Activated naive CD4-positive, alpha-beta T cell treated with anti-CD3 and anti-CD28 coated beads, Interleukin-2, amount 50 U/mL, for 72 hours (primary cell): Measurements from ENCODE around the gene BRPF1. TPM values are rescaled to one million over a fixed set of nuclear protein-coding genes. Genes with fewer than 3 reads are reported as not detected.

ENCODE experiments used
- ATAC-seq, 2 donors: fragments of 150-1000 bp; cut with Tn5 transposase; 2 replicates each; pipeline ENCODE4 v1.10.0; 2021; ENCODE audit warnings: mild to moderate bottlenecking in 2 of 2, moderate library complexity in 2 of 2
- DNase-seq, 2 donors: peaks; one replicate each; pipeline ENCODE4 v3.0.0; 2021 to 2022; ENCODE audit warnings: low spot score in 2 of 2
- H3K27ac Mint-ChIP-seq, 2 donors: one replicate each; pipeline ENCODE4 v1.8.0; 2022; ENCODE audit warnings: mild to moderate bottlenecking in 2 of 2, mixed read lengths in 2 of 2
- H3K36me3 Mint-ChIP-seq, 2 donors: one replicate each; pipeline ENCODE4 v1.8.0; 2022; ENCODE audit warnings: mixed read lengths in 2 of 2
- H3K9me3 Mint-ChIP-seq, 2 donors: one replicate each; pipeline ENCODE4 v1.8.0; 2022; ENCODE audit warnings: mixed read lengths in 2 of 2
- total RNA-seq, 2 donors: library from RNA; stranded (reverse); gene quantifications; one replicate each; pipeline ENCODE4 v1.2.3, GENCODE V29; 2022

The BRPF1 gene
- total RNA-seq, 2 donors from 2014 or later, result 24.3 to 37.0 TPM

DNA sequence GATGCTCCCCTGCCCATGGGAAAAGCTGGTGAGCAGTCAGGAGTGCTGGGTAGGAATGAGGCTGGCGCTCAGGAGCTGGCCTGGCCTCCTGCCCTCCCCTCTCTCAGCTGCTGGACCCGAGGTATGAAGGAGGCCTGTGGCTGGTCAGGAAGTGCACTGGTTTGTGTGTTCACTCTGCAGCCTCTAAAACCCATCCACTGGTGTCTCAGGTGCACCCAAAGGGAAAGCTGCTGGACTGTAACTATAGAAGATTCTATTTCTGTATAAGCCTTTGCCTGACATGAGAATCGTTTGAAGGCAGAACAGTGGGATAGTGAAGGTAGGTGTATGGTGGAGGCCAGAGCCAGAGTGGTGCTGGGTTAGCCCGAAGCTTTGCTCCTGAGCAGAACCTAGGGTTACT, 33.6 kb upstream of the BRPF1 start:
- Mint-ChIP-seq H3K9me3 (no peaks in the 10 kb centered on the region), H3K27ac (no peak overlapping the region), H3K36me3 (peaks cover 0 to 6% of the 10 kb centered on the region in 2 donors)
- DNase-seq, result no peak
- no peak for ATAC-seq

DNA sequence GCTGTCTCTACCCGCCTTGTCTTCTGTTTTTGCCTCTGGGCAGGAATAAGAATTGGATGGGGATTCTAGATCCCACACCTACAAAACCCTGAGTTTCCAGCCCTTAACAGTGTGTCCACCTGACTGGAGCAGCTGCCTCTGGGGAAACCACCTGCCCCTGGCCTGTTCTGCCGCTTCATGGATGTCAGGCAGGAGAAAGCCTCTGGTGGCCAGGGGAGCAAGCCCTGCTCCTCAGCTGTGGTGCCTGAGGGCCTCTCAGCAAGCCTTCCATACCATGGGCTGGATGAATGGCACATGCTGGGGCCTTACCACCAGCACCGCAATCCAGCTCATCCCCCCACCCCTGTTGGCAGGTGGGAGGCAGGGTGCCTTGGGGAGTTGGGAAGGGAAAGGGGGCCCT, 33.2 kb upstream of the BRPF1 start:
- DNase-seq (no peak), ATAC-seq (no peak)
- no peak overlapping the region for H3K27ac Mint-ChIP-seq
- peaks cover 0 to 10% of the 10 kb centered on the region in 2 donors for H3K36me3 Mint-ChIP-seq
- no peaks in the 10 kb centered on the region for H3K9me3 Mint-ChIP-seq

GRCh38 chr3:9700536-9700935, 31.0 kb upstream of the BRPF1 start:
- Mint-ChIP-seq H3K9me3 (no peaks in the 10 kb centered on the region), H3K36me3 (peaks cover 0 to 6% of the 10 kb centered on the region in 2 donors), H3K27ac (no peak overlapping the region)
- no peak for ATAC-seq
- DNase-seq, result no peak

GRCh38 chr3:9701006-9701405, 30.5 kb upstream of the BRPF1 start:
- no peak for DNase-seq
- no peak overlapping the region for H3K27ac Mint-ChIP-seq
- H3K9me3 Mint-ChIP-seq, result no peaks in the 10 kb centered on the region
- ATAC-seq, result no peak
- H3K36me3 Mint-ChIP-seq, result peaks cover 0 to 7% of the 10 kb centered on the region in 2 donors

DNA sequence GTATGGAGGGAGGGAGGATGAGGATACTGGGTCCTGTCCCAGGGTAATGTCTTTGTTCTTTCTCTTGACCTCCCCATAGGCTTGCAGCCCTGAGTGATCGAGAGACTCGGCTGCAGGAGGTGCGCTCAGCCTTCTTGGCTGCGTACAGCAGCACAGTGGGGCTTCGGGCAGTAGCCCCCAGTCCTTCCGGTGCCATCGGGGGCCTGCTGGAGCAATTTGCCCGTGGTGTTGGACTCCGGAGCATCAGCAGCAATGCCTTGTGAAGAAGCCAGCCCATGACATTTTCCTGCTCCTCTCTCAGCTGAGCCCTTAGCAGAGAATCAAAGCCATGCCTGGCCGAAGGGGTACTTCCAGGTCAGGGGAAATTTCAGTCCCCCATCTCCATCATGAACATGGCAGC, 29.8 kb upstream of the BRPF1 start:
- ATAC-seq, result no peak
- Mint-ChIP-seq H3K36me3 (peaks cover 0 to 13% of the 10 kb centered on the region in 2 donors), H3K27ac (no peak overlapping the region), H3K9me3 (no peaks in the 10 kb centered on the region)
- no peak for DNase-seq

DNA sequence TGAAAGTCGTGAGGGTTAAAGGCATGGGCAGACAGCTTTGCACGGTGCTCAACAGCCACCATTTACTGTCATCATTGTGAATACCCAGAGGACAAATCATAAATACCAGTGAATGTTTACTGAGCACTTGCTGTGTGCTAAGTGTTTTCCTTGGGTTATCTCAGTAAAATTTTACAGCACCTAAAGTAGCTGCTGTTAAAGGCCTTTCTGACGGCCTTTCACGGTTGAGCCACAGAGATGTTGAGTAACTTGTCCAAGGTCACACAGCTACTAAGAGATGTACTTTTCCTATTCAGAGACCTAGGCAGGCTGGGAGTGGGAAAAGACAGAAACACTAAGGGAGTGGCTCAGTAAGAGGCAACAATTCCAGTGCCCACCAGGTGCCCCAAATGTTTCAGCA, 28.3 kb upstream of the BRPF1 start:
- no peaks in the 10 kb centered on the region for H3K9me3 Mint-ChIP-seq
- DNase-seq (no peak), ATAC-seq (no peak)
- H3K36me3 Mint-ChIP-seq, result peaks cover 0 to 13% of the 10 kb centered on the region in 2 donors
- H3K27ac Mint-ChIP-seq, result no peak overlapping the region

GRCh38 chr3:9703736-9704346, 27.7 kb upstream of the BRPF1 start, which contains the start of gene CPNE9:
CPNE9 (plus strand) TSS chr3:9703833; CDS start chr3:9703997, 164 bp downstream.
- DNase-seq (no peak), ATAC-seq (peak; percentile 27 to 31)
- H3K27ac Mint-ChIP-seq, result no peak within 1 kb of the TSS
- no peaks in the 10 kb centered on the region for H3K9me3 Mint-ChIP-seq
- peaks cover 0 to 13% of the 10 kb centered on the region in 2 donors for H3K36me3 Mint-ChIP-seq

- Mint-ChIP-seq H3K36me3 (peaks cover 0 to 13% of the 10 kb centered on the region in 2 donors), H3K9me3 (no peaks in the 10 kb centered on the region), H3K27ac (no peak overlapping the region)
- ATAC-seq (peak; percentile 23 to 42), DNase-seq (peak in 1 of 2 donors; percentile 41)
Measured at GRCh38 chr3:9704347-9705322, 26.9 kb upstream of the BRPF1 start.

DNA sequence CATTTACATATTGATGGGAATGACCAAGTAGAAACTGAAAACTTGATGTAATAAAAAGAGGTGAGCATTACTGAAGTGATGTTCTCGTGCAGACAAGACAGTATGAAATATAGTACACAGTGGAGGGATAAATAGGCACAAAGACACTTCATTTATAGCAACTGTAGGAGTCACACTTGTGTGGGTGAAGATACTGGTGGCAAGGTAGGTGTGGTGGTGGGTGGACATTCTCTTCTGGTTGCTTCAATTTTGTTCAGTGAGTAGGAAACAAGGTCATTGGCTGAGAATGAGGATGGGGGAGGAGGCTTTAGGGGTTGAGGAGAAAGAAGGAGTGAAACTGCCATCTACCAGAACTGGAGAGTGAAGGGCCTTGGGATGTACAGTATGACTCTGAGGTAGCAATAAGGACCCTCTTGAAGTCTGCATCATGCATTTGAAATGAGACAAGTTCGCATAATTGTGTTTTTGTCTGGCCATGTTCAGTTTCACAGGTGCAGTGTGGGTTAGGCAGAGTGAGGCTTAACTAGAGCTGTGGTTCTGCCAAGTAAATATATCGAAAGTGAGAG, 21.3 kb upstream of the BRPF1 start:
- peak; percentile 31 to 72 for ATAC-seq
- DNase-seq, result no peak
- Mint-ChIP-seq H3K9me3 (no peaks in the 10 kb centered on the region), H3K27ac (no peak overlapping the region), H3K36me3 (peaks cover 0 to 6% of the 10 kb centered on the region in 2 donors)

DNA sequence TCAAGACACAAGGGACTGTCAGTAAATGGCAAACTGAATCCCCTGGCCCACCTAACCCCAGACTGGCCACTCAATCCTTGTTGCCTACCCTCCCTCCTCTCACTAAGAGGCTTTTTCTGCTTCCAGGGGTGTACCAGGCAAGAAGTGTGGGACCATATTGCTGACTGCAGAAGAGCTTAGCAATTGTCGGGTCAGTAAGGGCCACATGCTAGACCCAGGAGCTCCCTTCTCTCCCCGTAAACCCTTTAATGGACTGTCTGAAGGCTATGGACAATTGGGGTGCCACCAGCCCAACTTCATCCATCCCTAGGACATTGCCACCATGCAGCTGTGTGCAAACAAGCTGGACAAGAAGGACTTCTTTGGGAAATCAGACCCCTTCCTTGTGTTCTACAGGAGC, 19.1 kb upstream of the BRPF1 start:
- no peaks in the 10 kb centered on the region for H3K36me3 Mint-ChIP-seq
- no peak overlapping the region for H3K27ac Mint-ChIP-seq
- ATAC-seq, result no peak
- no peak for DNase-seq
- H3K9me3 Mint-ChIP-seq, result no peaks in the 10 kb centered on the region

DNA sequence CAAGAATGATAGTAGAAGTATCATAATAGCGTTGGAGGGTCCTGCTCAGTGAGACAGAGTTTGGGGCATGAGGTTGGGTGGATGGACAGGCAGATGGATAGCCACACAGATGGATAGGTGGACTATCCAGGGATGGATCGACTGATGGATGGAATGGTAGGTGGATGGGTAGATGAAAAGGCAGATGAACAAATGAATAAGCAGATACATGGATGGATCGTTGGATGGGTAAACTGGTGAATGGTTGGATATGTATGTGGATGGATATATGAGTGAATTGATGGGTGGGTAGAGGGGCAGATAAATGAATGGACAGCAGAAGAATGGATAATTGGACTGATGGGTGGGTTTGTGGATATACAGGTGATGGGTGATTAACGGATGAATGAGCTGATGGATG, 18.4 kb upstream of the BRPF1 start:
- Mint-ChIP-seq H3K27ac (no peak overlapping the region), H3K9me3 (no peaks in the 10 kb centered on the region), H3K36me3 (no peaks in the 10 kb centered on the region)
- DNase-seq (no peak), ATAC-seq (no peak)

- ATAC-seq, result no peak
- Mint-ChIP-seq H3K27ac (no peak overlapping the region), H3K9me3 (no peaks in the 10 kb centered on the region), H3K36me3 (no peaks in the 10 kb centered on the region)
- no peak for DNase-seq
Measured at GRCh38 chr3:9715136-9715535, 16.4 kb upstream of the BRPF1 start.

DNA sequence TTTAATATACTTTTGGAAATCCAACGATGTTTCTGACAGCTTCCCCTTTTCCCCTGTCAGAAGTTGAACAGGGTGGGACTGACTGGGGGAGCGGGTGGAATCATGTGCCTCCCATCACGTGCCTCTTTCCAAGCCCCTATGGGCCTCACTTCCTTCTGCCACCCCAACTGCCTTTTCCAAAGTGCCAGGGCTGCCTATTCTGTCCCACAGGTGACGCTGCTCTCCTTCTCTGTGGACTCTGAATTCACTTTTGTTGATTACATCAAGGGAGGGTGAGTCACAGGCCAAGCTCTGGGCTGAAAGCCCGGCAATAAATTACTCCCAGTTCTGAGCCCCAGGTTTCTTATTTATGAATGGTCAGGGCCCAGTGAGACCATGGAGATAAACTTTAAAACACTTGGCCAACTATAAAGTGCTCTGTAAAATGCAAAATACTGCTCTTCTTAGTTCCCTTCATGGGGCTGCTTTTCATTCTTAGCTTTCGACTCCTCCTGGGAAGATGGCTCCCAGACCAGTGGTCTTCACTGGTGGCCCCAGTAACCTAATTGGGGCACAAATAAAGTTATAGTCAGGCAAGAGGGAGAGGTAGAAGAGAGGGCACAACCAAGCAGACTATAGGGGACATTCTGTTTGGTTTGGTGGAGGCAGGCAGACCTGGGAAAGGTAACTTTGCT, 15.6 kb upstream of the BRPF1 start:
- no peaks in the 10 kb centered on the region for H3K36me3 Mint-ChIP-seq
- no peak overlapping the region for H3K27ac Mint-ChIP-seq
- H3K9me3 Mint-ChIP-seq, result no peaks in the 10 kb centered on the region
- ATAC-seq (peak; percentile 87 to 99), DNase-seq (peak; percentile 36 to 66)

- Mint-ChIP-seq H3K9me3 (no peaks in the 10 kb centered on the region), H3K27ac (no peak overlapping the region), H3K36me3 (no peaks in the 10 kb centered on the region)
- ATAC-seq (no peak), DNase-seq (no peak)
Measured at GRCh38 chr3:9716801-9717555, 14.6 kb upstream of the BRPF1 start.

DNA sequence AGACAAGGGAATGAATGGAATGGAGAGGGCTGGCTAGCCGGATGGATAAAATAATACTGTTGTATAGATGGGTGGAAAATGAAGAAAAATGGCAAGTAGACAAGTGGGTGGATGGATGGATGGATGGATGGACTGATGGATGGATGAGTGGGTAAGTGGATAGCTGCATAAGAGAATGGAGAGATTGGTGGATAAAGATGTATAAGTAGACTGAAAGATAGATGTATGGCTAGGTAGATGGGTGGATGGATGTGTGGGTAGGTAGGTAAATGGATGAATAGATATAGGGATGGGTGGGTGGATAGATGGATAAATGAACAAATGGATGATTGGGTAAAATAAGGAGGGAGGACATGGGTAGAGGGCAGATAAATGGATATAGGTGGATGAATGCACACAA, 14.0 kb upstream of the BRPF1 start:
- no peak for DNase-seq
- no peak for ATAC-seq
- Mint-ChIP-seq H3K36me3 (no peaks in the 10 kb centered on the region), H3K27ac (no peak overlapping the region), H3K9me3 (no peaks in the 10 kb centered on the region)

- ATAC-seq, result no peak
- Mint-ChIP-seq H3K27ac (no peak overlapping the region), H3K36me3 (no peaks in the 10 kb centered on the region), H3K9me3 (no peaks in the 10 kb centered on the region)
- no peak for DNase-seq
Measured at GRCh38 chr3:9718118-9718517, 13.4 kb upstream of the BRPF1 start.
